HTERT RPE-1 (cell line): ENCODE measurements around the gene KRTAP5-9.
"Not testable (repeated sequence)": the region's sequence is repeated elsewhere in the genome, so short reads cannot be mapped to it uniquely, and the experiment has no call there.

Source experiments
- in situ Hi-C: fragments of 300-500 bp; cut with MboI; formaldehyde crosslinking; loops from 4 replicates; pipeline ENCODE4 v1.14.3; 2020; ENCODE audit warnings: low sequenced_read_pairs

The KRTAP5-9 gene, protein sequence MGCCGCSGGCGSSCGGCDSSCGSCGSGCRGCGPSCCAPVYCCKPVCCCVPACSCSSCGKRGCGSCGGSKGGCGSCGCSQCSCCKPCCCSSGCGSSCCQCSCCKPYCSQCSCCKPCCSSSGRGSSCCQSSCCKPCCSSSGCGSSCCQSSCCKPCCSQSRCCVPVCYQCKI

DNA sequence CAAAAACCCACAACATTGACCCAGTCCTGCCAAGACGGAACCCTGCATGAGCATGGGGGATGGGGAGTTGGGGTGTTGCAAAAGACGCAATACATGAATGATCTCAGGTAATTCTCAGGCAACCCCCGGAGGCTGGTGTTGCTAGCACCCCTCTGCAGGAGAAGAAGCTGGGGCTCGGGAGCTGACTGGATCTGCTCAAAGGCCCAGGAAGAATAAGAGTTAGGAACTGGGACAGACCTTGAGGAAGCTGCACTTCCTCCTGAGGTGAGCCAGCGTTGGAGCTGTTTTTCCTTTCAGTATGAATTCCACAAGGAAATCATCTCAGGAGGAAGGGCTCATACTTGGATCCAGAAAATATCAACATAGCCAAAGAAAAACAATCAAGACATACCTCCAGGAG is at the start of gene KRTAP5-9:
KRTAP5-9 (plus strand) TSS at position 301 of the 400 bp plus-strand sequence. CDS start 238 bp downstream, outside the sequence.
- in situ Hi-C loops = no loop called here

DNA sequence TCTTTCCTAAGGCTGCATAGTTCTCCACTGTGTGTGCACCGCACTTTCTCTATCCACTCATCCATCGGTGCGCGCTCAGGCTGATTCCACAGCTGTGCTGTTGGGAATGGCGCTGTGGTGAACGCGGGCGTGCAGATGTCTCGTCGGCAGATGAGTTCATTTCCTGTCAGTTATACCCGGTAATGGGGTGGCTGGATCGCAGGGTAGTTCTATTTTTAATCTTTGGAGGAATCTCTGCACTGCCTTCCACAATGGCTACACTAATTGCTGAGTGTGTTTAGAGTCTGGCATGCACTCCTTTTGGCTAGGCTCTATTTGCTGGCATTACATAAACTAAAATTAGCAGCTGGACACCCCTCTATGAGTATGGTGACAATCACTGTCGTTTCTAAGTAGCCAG is 49.1 kb upstream of the KRTAP5-9 start:
- in situ Hi-C loops = no loop called here

DNA sequence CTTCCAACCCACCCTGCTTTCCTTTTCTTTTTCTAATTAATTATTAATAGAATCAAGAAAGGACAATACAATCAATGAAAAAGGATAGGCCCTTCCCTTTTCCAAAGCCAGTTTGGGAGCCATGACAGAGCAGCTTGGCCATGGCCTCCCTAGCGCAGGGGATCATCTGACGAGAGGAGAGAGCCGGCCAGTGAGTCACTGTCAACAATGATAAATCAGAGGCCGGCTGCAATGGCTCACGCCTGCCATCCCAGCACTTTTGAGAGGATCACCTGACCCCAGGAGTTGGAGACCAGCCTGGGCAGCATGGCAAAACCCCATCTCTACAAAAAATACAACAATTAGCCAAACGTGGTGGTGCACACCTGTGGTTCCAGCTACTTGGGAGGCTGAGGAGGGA is 48.7 kb upstream of the KRTAP5-9 start:
- in situ Hi-C loops = no loop called here

DNA sequence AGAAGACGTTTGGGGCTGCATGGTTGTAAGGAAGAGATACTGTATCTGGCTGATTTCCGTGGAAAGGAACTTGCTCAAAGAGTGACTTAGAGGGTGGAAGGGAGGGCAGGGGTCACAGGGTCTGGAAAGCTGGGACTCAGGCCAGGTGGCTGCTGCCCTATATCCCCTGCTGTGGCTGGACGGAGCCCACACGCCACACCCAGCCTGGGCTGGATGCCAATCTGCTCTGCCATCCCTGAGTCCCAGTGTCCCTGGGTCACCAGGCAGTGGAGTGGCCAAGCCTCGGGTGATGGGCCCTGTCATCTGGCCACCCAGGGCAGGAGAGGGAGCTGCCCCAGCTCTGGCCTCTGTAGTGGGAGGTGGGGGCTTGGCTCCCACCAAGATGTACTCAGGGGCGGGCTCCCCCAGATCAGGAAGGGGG is 47.6 kb upstream of the KRTAP5-9 start:
- in situ Hi-C loops = no loop called here

DNA sequence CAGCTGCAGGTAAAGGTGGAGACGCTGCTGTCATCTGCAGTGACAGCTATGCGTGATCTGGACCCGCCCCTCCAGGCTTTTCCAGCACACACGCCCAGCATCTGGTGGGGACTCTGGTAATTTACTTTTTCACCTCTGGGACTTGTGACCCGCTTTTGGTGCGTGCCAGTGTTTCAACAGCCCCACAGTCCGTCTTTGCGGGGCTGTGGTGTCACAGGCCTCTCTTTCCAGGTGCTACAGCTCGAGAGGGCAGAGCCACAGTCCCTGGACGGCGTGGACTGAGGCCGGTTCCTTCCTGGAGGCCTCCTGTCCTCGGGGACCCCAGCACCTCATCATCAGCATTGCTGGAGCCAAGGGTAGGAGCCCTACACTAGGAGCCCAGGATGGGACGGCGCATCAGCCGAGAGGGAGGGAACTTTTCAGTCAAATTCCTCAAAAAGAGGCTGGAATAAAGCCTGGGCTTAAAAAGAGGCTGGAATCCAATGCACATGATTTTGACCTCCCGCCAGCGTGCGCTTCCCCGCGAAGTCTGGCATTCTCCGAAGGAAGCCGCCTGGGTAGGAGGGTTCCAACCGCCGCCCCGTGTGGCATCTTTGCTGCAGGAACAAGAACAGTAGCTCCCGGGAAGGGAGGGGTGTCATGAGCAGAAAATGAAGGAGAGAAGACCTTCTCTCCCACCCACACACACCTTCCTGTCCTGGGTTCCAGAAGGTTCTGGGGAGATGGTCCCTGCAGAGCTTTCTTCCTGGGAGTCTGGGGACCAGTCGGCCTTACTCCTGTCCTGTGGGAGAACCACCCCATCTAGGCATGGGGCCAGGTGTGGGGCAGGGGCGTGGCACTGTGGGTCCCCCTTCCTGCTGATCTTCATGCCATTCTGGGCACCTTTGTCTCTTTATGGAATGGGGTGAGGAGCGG is 46.9 kb upstream of the KRTAP5-9 start:
- in situ Hi-C loops = no loop called here

DNA sequence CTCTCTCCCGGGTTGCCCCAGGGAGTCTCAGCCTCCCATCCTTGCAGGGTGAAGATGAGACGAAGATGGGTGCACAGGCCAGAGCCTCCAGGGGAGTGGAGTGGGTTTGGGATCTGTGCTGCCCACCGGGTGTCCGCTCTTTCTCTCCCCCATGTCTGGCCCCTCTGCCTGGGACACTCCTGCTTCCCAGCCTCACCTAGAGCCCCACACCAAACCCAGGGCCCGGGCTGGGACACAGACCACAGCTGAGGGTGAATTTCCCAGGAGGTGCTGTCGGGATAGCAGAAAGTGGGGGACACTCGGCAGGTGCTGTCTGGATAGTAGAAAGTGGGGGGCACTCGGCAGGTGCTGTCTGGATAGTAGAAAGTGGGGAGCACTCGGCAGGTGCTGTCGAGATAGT is 46.2 kb upstream of the KRTAP5-9 start:
- in situ Hi-C loops = no loop called here

DNA sequence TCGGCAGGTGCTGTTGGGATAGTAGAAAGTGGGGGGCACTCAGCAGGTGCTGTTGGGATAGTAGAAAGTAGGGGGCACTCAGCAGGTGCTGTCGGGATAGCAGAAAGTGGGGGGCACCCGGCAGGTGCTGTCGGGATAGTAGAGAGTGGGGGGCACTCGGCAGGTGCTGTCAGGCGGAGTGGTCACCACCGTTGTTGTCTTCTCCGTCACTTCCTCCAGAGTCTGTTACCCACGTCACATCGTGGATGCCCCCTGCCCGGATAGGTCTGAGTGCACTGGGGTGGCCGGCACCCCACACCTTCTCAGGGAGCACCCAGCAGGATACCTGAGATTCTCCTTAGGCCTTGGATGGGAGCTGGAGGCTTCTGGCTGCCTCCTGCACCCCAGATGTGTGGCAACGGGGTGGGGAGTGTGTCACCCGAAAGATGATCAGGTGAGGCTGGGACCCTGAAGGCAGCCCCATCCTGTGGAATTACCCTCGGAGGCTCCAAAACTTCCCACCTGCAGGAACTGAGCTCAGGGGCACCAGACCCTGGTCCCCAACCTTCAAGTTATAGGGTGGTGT is 45.3 kb upstream of the KRTAP5-9 start:
- in situ Hi-C loops = no loop called here

DNA sequence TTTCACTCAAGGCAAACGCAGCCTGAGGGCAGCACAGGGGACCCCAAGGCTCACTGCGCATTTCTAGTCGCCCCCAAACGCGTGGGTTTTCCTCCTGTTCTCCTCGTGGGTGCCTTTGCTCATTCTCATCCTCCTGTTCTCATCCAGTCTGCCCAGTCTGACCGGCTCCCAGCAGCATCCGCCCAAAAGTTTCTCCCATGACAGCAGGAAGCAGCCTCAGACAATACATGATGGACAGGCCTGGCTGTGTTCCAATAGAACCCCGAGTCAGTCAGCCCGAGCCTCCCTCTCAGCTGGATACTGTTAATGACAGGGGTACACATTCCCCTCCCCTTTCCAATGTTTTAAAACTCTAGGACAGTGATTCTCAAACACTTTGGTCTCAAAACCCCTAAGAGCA is 43.7 kb upstream of the KRTAP5-9 start:
- in situ Hi-C loops = no loop called here

DNA sequence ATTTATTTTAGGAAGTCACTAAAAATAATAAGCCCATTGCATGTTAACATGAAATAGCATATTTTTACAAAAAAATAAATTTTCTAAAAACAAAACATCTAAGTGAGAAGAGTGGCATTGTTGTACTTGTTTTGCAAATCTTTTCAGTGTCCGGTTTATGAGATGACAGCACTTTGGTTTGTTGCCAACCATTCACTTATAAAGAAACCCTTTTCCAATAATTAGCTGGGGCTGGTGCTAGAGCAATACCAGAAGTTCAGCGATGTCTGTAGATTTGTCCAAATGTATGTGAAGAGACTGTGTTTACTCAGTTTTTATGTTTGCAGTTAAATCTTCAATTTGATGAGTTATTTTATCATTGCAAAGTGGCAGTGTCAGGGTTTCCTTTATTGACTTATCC is 43.2 kb upstream of the KRTAP5-9 start:
- in situ Hi-C loops = no loop called here

DNA sequence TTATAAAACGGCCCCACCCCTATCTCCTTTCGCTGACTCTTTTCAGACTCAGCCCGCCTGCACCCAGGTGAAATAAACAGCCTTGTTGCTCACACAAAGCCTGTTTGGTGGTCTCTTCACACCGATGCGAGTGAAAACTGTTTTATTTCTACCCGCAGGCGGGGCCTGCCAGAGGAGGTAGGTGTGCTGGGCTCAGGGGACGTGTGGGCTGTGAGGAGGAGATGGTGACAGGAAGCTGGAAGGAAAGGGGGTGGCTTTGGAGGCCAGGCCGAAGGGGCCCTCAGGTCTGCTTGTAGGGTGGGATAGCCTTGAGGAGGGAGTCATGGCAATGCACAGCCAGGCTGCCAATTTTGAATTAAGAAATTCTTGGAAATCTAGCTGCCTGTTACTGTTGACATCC is 42.4 kb upstream of the KRTAP5-9 start:
- in situ Hi-C loops = no loop called here

DNA sequence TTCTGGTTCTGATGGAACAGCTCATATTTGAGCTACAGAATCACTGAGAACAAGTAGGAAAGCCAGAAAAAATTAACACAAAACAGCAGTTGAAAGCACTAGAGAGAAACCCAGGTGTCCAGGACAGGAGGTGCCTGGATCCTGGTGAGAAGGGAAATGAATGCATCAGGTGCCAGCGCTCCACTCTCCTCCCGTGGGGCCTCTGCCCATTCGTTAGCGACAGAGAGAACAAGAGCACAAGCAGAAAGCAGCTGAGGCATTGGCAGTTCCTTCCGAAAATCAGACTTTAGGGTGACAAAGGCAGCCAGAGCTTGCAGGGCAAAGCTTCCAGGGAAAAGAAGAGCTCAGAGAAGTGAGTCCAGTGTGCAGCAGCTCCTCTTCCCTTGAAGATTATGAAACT is 41.1 kb upstream of the KRTAP5-9 start:
- in situ Hi-C loops = no loop called here

DNA sequence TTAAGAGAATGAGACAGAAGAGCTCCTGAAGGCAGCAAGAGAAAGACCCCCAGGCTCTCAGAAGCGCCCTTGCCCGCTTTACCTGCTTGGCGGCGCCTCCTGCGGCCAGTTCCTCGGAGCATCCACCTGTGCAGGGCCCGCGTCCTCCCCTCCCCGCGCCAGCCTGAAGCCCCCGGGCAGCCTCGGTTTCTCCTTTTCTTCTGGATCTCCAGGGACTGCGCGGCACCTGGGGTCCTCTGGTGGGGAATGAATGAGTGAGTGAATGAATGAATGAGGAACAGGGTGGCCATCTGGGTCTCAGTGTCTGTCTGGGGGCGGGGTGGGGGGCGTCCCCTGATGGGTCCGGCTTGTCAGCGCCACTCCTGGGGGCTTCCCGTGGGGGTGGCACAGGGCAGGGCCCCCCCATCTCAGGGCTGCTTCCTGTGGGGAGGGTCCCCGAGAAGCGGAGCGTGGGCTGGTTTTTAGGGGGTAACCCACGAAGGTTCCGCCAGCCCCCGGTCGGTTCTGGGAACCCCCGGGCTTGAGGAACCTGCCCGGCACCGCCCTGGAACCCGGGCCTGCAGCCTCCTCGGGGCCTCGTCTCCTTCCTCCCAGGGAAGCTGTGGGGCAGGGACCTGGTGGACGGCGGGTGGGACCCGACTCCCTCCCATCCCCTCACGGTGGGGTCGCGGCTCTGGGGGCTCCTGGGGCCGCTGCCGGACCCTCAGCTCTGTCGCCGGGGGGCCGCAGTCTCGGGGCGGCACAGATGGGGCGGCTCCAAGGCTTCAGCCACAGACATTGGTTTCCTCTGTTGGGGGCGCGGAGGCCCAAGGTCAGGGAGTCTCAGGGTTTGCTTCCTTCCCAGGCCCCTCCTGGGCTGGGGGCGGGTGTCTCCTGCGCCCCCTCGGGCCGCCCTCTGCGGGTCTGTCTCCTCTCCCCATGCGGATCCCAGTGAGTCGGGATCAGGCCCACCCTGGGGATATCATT is 29.4 kb upstream of the KRTAP5-9 start:
- in situ Hi-C loops = no loop called here

DNA sequence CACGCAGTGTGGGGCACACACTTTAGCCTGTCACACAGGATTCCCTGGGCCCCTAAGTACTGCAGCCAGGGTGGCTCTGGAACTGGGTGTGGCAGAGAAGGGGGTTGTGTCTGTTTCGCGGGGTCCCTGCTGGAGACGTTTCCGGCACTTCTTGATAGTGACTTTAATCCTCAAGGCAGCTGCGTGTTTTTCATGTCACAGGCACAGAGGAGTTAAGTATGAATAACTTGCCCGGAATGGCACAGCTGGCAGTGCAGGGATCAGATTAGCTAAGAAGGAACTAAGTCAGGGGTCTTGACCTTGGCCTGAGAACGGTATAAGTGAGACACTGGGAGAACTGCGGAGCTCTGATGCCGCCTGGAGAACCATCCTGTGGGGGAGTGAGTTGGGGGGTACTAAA is 28.7 kb upstream of the KRTAP5-9 start:
- in situ Hi-C loops = no loop called here

DNA sequence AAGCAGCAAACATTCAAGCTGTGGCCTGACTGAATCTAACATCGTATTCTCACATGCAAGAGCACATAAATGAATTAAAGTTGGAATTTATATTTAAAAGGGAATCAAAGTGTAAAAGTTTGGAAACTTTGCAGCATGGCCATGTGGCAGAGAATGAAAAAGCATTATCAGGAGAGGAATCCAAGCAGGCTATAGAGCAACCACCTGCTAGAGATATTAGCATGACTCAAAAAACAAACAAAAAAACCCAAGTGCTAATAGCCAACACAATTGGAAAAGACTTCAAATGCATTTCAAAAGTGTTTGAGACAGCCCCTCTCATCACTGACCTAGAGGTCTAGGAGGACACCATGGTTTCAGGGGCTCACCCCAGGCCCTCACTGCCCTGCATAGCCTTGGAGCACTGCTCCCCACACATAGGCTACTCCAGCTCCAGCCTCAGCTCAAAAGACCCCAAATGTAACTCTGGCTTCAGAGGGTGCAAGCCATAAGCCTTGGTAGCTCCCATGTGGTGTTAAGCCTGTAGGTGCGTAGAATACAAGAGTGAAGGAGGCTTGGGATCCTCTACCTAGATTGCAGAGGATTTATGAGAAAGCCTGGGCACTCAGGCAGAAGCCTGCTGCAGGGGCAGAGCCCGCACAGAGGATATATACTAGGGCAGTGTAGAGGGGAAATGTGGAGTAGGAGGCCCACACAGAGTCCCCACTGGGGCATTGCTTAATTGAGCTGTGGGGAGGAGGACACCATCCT is 22.9 kb upstream of the KRTAP5-9 start:
- in situ Hi-C loops = no loop called here

DNA sequence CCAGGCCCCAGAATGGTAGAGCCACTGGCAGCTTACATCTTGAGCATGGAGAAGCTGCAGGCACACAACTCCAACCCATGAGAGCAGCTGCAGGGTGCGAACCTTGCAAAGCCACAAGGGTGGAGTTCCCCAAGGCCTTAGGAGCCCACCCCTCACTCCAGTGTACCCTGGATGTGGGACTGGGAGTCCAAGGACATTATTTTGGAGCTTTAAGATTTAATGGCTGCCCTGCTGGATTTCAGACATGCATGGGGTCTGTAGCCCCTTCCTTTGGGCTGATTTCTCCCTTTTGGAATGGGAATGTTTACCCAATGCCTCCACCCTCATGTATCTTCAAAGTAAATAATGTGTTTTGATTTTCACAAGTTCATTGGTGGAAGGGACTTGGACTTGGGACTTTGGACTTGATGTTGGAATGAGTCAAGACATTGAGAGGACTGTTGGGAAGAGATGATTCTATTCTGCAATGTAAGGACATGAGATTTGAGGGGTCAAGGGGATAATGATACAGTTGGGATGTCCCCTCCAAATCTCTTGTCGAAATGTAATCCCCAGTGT is 22.2 kb upstream of the KRTAP5-9 start:
- in situ Hi-C loops = no loop called here

DNA sequence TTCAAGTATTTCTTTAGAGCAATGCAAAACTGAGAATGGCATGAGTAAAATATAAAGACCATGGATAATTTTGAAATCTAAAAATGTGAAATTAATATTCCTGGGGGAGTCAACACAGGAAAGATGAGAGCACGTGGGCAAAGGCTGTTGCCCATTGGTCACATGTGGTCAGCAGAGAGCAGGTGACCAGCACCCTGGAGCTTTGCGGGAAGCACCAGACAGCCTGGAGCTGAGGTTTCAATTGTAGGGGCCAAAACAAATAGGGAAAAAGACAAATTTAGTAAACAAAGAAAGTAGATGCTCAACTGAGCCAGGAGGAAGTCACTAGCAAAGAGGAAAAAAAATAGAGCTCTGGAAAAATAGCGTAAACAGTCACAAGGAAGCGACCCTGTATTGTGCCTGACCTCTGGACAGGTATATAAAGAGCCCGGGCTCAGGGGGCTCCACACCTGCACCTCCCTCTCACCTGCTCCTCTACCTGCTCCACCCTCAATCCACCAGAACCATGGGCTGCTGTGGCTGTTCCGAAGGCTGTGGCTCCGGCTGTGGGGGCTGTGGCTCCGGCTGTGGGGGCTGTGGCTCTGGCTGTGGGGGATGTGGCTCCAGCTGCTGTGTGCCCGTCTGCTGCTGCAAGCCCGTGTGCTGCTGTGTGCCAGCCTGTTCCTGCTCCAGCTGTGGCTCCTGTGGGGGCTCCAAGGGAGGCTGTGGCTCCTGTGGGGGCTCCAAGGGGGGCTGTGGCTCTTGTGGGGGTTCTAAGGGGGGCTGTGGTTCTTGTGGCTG is 21.2 kb upstream of the KRTAP5-9 start, which contains the start of gene KRTAP5-7:
KRTAP5-7 (plus strand) TSS at position 472 of the 780 bp plus-strand sequence; CDS start at position 506, 34 bp downstream.
- in situ Hi-C loops = not testable (repeated sequence)

DNA sequence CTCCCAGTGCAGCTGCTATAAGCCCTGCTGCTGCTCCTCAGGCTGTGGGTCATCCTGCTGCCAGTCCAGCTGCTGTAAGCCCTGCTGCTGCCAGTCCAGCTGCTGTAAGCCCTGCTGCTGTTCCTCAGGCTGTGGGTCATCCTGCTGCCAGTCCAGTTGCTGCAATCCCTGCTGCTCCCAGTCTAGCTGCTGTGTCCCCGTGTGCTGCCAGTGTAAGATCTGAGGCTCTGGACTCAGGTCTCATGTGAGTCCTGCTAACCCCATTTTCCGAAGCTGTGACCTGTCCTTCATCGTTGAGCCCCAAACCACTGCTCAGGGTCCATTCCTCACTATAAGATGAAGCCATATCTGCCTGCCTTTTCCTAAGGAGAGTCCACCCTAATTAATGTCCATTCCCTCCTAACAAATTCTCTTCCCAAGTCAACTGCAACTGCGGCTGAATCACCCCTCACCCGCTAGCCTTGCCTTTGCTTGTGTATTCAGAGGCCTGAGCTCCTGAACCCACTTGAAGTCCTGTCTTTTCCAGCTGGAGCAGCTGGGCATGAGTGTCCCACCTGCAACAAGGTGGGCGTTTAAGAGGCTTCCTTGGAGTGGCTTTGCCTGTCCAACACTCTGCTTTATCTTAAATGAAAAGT is 20.5 kb upstream of the KRTAP5-9 start:
- in situ Hi-C loops = no loop called here

DNA sequence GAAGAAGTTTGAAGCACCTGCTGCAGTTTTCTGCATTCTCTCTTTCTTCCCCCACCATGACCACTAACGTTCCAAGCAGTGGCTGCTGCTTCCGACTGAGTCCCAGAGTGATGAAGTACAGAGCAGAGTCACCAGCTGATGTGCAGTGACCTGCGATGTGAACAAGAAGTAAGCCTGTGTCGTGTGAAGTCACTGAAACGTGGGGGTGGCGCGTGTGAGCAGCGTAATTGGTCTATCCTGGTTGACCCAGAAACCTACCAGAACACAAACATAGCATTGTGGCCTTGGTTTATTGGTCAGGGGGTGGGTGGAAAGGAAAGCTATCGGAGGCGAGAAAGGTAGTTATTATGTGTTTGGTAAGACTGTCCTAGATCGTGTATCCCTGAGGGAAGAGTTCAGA is 17.6 kb upstream of the KRTAP5-9 start:
- in situ Hi-C loops = no loop called here
